CD14-positive monocyte (primary cell): ENCODE results near the gene RNF157. TPM values are rescaled to one million over a fixed set of nuclear protein-coding genes. Genes with fewer than 3 reads are reported as not detected.

Experiments
- DNase-seq, 3 donors: peaks; one replicate each; pipeline ENCODE4 v3.0.0-alpha.2; 2011 to 2022
- H2AFZ ChIP-seq: 2 replicates; pipeline ENCODE4 v1.6.0; 2012; ENCODE audit warnings: mild to moderate bottlenecking, low read depth, low read length, inconsistent platforms; ENCODE audit not compliant: insufficient read depth, poor library complexity, severe bottlenecking
- H3K27ac ChIP-seq, 2 donors: 1 replicate in 1 of 2; 2 replicates in 1 of 2; pipeline ENCODE4 v1.5.1; 2012 to 2013; ENCODE audit warnings: low read length in 2 of 2, control low read depth in 1 of 2, inconsistent platforms in 1 of 2, low read depth in 1 of 2, mild to moderate bottlenecking in 1 of 2
- H3K27me3 ChIP-seq, 2 donors: one replicate each; pipeline versions ENCODE4 v1.6.0 to v1.6.1; 2011 to 2013; ENCODE audit warnings: low read length in 2 of 2; ENCODE audit not compliant: control insufficient read depth in 2 of 2, insufficient read depth in 2 of 2
- H3K36me3 ChIP-seq, 2 donors: replicated peaks in 1 of 2; 1 replicate in 1 of 2; 2 replicates in 1 of 2; pipeline versions ENCODE4 v1.5.1 to v1.6.1; 2012 to 2013; ENCODE audit warnings: low read length in 2 of 2, control low read depth in 1 of 2, inconsistent platforms in 1 of 2, mild to moderate bottlenecking in 1 of 2; ENCODE audit not compliant: insufficient read depth in 2 of 2, control insufficient read depth in 1 of 2
- H3K4me1 ChIP-seq, 2 donors: 1 replicate in 1 of 2; 2 replicates in 1 of 2; pipeline versions ENCODE4 v1.5.1 to v1.6.1; 2012 to 2013; ENCODE audit warnings: low read length in 2 of 2, control low read depth in 1 of 2, inconsistent platforms in 1 of 2, mild to moderate bottlenecking in 1 of 2, moderate library complexity in 1 of 2; ENCODE audit not compliant: insufficient read depth in 2 of 2, control insufficient read depth in 1 of 2
- H3K4me2 ChIP-seq: replicated peaks from 2 replicates; pipeline ENCODE3; 2012; ENCODE audit warnings: low read length, moderate library complexity, mild to moderate bottlenecking; ENCODE audit not compliant: poor library complexity, severe bottlenecking; ENCODE audit errors: extremely low read depth
- H3K4me3 ChIP-seq, 3 experiments: fragments of 200-600 bp in 1 of 3; sonication (generic) in 1 of 3; replicated peaks in 1 of 3; 1 replicate in 2 of 3; 2 replicates in 1 of 3; pipeline ENCODE4 v1.5.1; 2011 to 2013; ENCODE audit warnings: low read length in 3 of 3, mild to moderate bottlenecking in 3 of 3, control low read depth in 2 of 3, low read depth in 2 of 3, inconsistent platforms in 1 of 3, moderate library complexity in 1 of 3
- H3K79me2 ChIP-seq: 2 replicates; pipeline ENCODE4 v1.6.0; 2012; ENCODE audit warnings: mild to moderate bottlenecking, control low read depth, inconsistent platforms, low read length, moderate library complexity; ENCODE audit not compliant: insufficient read depth
- H3K9ac ChIP-seq: 2 replicates; pipeline ENCODE4 v1.6.0; 2017; ENCODE audit warnings: low read length, mild to moderate bottlenecking; ENCODE audit not compliant: insufficient read depth, poor library complexity, severe bottlenecking
- H3K9me3 ChIP-seq, 2 donors: replicated peaks in 1 of 2; 1 replicate in 1 of 2; 2 replicates in 1 of 2; pipeline versions ENCODE4 v1.5.1 to v1.6.1; 2012 to 2013; ENCODE audit warnings: low read length in 2 of 2, control low read depth in 1 of 2; ENCODE audit not compliant: control insufficient read depth in 1 of 2, insufficient read depth in 1 of 2
- H4K20me1 ChIP-seq: 2 replicates; pipeline ENCODE4 v1.6.0; 2012; ENCODE audit warnings: mild to moderate bottlenecking, low read length, control low read depth, moderate library complexity; ENCODE audit not compliant: insufficient read depth
- H3K27ac Mint-ChIP-seq, 7 donors: one replicate each; pipeline ENCODE4 v1.8.0; 2020; ENCODE audit warnings: mild to moderate bottlenecking in 7 of 7, mixed read lengths in 7 of 7, moderate library complexity in 6 of 7, inconsistent platforms in 2 of 7
- H3K27me3 Mint-ChIP-seq, 3 donors: one replicate each; pipeline ENCODE4 v1.8.0; 2021 to 2022; ENCODE audit warnings: low read depth in 3 of 3, mild to moderate bottlenecking in 3 of 3, mixed read lengths in 3 of 3, moderate library complexity in 3 of 3, inconsistent platforms in 1 of 3
- H3K36me3 Mint-ChIP-seq, 2 donors: one replicate each; pipeline ENCODE4 v1.8.0; 2020; ENCODE audit warnings: mixed read lengths in 2 of 2, inconsistent platforms in 1 of 2, mild to moderate bottlenecking in 1 of 2
- H3K4me1 Mint-ChIP-seq: one replicate; pipeline ENCODE4 v1.8.0; 2020; ENCODE audit warnings: mild to moderate bottlenecking, mixed read lengths
- H3K4me3 Mint-ChIP-seq, 2 donors: one replicate each; pipeline ENCODE4 v1.8.0; 2020; ENCODE audit warnings: mild to moderate bottlenecking in 2 of 2, mixed read lengths in 2 of 2, moderate library complexity in 1 of 2
- H3K9me3 Mint-ChIP-seq, 7 donors: one replicate each; pipeline ENCODE4 v1.8.0; 2020 to 2022; ENCODE audit warnings: mixed read lengths in 7 of 7, mild to moderate bottlenecking in 6 of 7, moderate library complexity in 6 of 7, inconsistent platforms in 2 of 7
- CTCF ChIP-seq: fragments of 200-600 bp; IDR thresholded peaks from one replicate; pipeline ENCODE4 v1.8.0; 2022; ENCODE audit warnings: antibody characterized with exemption, mild to moderate bottlenecking
- WGBS: methylation state at CpG from one replicate; pipeline ENCODE4 v1.1.5; 2013; ENCODE audit warnings: missing lambda C conversion rate; ENCODE audit not compliant: insufficient coverage; 5-methylcytosine and 5-hydroxymethylcytosine counted together
- intact Hi-C, 2 donors: fragments of 100-400 bp; cut with micrococcal nuclease; formaldehyde crosslinking; loops; one replicate each; pipeline versions ENCODE4 v1.15.0 to v1.15.1; 2023
- polyA plus RNA-seq, 3 donors: library from polyadenylated mRNA; depleted of rRNA in 1 of 3; unstranded in 2 of 3; stranded (reverse) in 1 of 3; fragments of 300-500 nt in 2 of 3; fragments of >200 nt in 1 of 3; fragmentation: Illumina TruSeq in 2 of 3; gene quantifications; 1 replicate in 2 of 3; 2 replicates in 1 of 3; pipeline ENCODE4 v1.2.3, GENCODE V29; 2012 to 2021

The RNF157 gene
- polyA plus RNA-seq, 3 donors, result 0.03 TPM; not detected in 2

GRCh38 chr17:76265624-76266243 lies 25.4 kb upstream of the RNF157 start:
- H3K27ac Mint-ChIP-seq, result peak overlapping the region; percentile 79 to 98 (median 96)
- Histone ChIP-seq H2AFZ (no peak overlapping the region), H3K4me3 (peak overlapping the region; percentile 56 to 97 (median 77)), H3K36me3 (peaks cover 12 to 13% of the 10 kb centered on the region in 2 donors), H3K79me2 (peaks cover 44% of the 10 kb centered on the region), H4K20me1 (peaks cover 25% of the 10 kb centered on the region), H3K27me3 (no peaks in the 10 kb centered on the region), H3K9ac (peak overlapping the region; percentile 92), H3K27ac (peak overlapping the region; percentile 84 to 87), H3K4me1 (peaks cover 74 to 75% of the 10 kb centered on the region in 2 donors), H3K4me2 (peak overlapping the region; percentile 86), H3K9me3 (no peaks in the 10 kb centered on the region)
- H3K9me3 Mint-ChIP-seq, result no peaks in the 10 kb centered on the region
- peaks cover 73% of the 10 kb centered on the region for H3K4me1 Mint-ChIP-seq
- intact Hi-C loops, result loop anchor here in 1 of 2 donors (5.0 to 10.0 kb wide), 5 partner anchors 33 to 491 kb away; partner anchors contain the start of genes EXOC7, MFSD11 and SRSF2
- H3K27me3 Mint-ChIP-seq, result peaks cover 0 to 8% (median 0%) of the 10 kb centered on the region in 3 donors
- H3K4me3 Mint-ChIP-seq, result peak overlapping the region; percentile 92 to 96
- peaks cover 21 to 24% of the 10 kb centered on the region in 2 donors for H3K36me3 Mint-ChIP-seq
- peak in 1 of 3 donors; percentile 41 for DNase-seq
- under 1% methylated on average over 58 of the region's 76 CpGs for WGBS
- no peak for TF ChIP-seq CTCF

- peaks cover 76% of the 10 kb centered on the region for H3K4me1 Mint-ChIP-seq
- no peaks in the 10 kb centered on the region for H3K9me3 Mint-ChIP-seq
- peaks cover 23% of the 10 kb centered on the region for H4K20me1 ChIP-seq
- H3K36me3 Mint-ChIP-seq, result peaks cover 18 to 20% of the 10 kb centered on the region in 2 donors
- H3K27me3 ChIP-seq, result no peaks in the 10 kb centered on the region
- peak within 1 kb of the TSS; percentile 56 to 97 (median 77) for H3K4me3 ChIP-seq
- H3K4me2 ChIP-seq, result peak within 1 kb of the TSS; percentile 86
- peak; percentile 98 to 100 (median 99) for DNase-seq
- H3K27ac ChIP-seq, result peak within 1 kb of the TSS; percentile 84 to 87
- peaks cover 77 to 81% of the 10 kb centered on the region in 2 donors for H3K4me1 ChIP-seq
- H3K36me3 ChIP-seq, result peaks cover 9 to 12% of the 10 kb centered on the region in 2 donors
- intact Hi-C loops, result loop anchor here in 1 of 2 donors (1.0 to 10.0 kb wide), 6 partner anchors 13 to 490 kb away; partner anchors contain the start of genes EXOC7, MFSD11 and SRSF2
- under 1% methylated on average over 94 of the region's 94 CpGs for WGBS
- TF ChIP-seq CTCF, result no peak
- peaks cover 0 to 8% (median 0%) of the 10 kb centered on the region in 3 donors for H3K27me3 Mint-ChIP-seq
- H3K4me3 Mint-ChIP-seq, result peak within 1 kb of the TSS; percentile 92 to 96
- peak within 1 kb of the TSS; percentile 95 to 98 (median 96) for H3K27ac Mint-ChIP-seq
- H3K9ac ChIP-seq, result peak within 1 kb of the TSS; percentile 92
- H3K9me3 ChIP-seq, result no peaks in the 10 kb centered on the region
- H2AFZ ChIP-seq, result no peak within 1 kb of the TSS
- H3K79me2 ChIP-seq, result peaks cover 42% of the 10 kb centered on the region
Measured at GRCh38 chr17:76264755-76265623, 24.7 kb upstream of the RNF157 start, which contains the start of gene UBALD2. UBALD2 (plus strand) TSS chr17:76265348; CDS start chr17:76265506, 158 bp downstream.
